ENCODE data around the gene C11orf68. TPM values are rescaled to one million over a fixed set of nuclear protein-coding genes. Genes with fewer than 3 reads are reported as not detected.
A peak's percentile ranks its signal among the peaks of the same experiment; 100 is the strongest.

Gene C11orf68
- total RNA-seq, 4 donors from 2014 or later = 11.5 to 53.0 (median 29.7) TPM

DNA sequence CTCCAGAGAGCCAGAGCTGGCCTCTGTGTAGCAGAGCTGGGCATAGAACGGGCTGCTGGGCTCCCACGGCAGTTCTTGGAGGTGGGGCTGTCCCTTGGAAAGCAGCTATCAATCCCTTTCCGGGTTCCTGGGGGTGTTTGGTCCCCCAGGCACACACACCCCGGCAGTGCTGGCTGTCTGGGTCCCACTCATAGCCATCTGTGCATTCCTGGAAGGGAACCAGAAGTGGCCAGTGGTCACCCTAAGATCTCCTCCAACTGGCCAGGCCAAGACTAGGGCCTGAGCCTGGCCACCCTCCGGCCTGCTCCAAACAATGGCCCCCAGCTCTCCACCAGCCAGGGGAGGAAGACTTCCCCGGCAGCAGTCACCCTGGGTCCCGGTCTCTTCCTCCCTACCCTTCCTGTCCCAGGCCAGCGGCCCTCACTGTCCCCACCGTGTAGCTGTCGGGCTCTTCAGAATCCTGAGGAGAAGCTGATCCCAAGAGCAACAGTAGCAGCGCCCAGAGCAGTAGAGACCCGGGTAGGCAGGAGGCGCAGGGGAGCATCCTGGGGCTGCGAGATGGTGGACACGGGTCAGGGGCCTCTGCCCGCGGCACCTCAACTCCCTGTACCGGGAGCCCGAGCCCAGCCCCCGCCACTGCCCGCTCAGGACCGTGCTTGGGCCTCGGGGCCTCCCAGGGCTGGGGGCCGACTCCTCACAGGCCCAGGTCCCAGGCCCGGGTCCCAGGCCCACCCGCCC is 46.9 kb downstream of the C11orf68 start:
- TF ChIP-seq, protein P1, sequence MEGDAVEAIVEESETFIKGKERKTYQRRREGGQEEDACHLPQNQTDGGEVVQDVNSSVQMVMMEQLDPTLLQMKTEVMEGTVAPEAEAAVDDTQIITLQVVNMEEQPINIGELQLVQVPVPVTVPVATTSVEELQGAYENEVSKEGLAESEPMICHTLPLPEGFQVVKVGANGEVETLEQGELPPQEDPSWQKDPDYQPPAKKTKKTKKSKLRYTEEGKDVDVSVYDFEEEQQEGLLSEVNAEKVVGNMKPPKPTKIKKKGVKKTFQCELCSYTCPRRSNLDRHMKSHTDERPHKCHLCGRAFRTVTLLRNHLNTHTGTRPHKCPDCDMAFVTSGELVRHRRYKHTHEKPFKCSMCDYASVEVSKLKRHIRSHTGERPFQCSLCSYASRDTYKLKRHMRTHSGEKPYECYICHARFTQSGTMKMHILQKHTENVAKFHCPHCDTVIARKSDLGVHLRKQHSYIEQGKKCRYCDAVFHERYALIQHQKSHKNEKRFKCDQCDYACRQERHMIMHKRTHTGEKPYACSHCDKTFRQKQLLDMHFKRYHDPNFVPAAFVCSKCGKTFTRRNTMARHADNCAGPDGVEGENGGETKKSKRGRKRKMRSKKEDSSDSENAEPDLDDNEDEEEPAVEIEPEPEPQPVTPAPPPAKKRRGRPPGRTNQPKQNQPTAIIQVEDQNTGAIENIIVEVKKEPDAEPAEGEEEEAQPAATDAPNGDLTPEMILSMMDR (IDR thresholded peaks at IDR 0.05) = no peak
- TF ChIP-seq POLR2A (IDR thresholded peaks at IDR 0.05) = no peak
- Histone ChIP-seq H3K27ac (peak overlapping the region; percentile 84 to 96), H3K4me3 (peak overlapping the region; percentile 46 to 73), H3K9me3 (no peaks in the 10 kb centered on the region), H3K4me1 (peaks cover 0 to 8% of the 10 kb centered on the region in 2 donors), H3K36me3 (no peaks in the 10 kb centered on the region), H3K27me3 (no peaks in the 10 kb centered on the region)
- intact Hi-C loops (cut with DNase I; ENCODE audit: low total_unique reads) = no loop called here
- peak in 1 of 2 donors; percentile 48 for DNase-seq

DNA sequence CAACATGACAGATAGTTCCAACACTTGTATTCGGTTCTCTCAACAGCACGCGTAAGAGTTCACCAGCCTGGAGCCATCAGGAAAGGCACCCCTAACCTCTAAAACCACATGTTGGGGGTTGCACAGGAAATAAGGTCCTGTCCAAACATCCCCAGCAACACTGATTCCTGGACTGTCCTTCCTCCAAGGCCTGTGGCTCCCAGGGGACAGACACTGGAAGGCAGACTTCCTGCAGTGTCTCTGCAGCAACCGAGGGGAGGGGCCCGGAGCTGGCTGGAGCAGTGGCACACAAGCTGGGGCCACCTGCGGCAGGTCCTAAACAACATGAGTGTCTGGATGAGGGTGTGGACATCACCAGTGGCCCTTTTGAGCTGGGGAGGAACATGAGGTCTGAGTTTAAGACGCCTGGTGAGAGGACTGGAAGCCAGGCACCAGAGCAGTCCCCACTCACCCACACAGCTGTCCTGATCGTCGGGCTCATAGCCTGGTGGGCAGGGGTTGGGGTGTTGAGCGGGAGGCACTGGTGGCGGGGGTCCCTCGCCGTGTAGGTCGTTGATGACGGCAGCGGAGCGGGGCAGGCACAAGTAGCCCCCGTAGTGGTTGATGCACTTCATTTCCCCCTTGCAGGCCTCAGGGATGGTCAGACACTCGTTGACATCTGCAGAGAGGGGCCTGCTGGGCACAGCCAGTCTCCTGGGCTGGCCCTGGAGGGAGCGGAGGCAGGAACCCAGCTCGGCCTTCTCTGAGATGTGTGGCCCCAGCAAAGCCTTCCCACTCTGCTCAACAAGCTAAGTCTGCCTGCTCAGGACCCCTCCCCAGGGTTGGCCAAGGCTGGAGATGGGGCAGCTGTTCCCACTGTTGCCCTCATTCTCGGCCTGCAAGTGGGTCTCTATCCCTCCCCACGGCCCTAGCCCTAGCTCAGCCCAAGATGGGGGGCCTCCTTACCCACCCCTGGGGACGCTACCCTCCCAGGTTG is 47.9 kb downstream of the C11orf68 start:
- TF ChIP-seq, protein P1 (IDR thresholded peaks at IDR 0.05) = no peak
- TF ChIP-seq POLR2A (IDR thresholded peaks at IDR 0.05) = no peak
- DNase-seq = no peak

DNA sequence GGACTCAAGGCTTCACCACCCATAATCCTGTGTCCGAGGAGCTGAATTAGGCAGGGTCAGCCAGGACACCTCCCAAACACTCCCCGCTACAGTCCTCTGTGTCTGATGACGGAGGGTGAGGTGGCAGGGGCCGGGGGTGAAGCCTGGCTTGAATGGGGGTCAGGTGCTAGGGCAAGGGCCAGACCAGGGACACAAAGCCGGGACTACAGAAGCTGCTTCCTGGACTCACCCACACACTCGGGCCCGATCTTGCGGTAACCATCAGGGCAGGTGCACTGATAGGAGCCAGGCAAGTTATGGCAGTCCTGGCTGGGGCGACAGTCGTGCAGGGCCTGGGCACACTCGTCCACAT is 48.6 kb downstream of the C11orf68 start:
- no peaks in the 10 kb centered on the region for H3K36me3 ChIP-seq
- no peak overlapping the region for H3K4me3 ChIP-seq
- no peak for DNase-seq
- H3K9me3 ChIP-seq = no peaks in the 10 kb centered on the region
- no peak overlapping the region for H3K27ac ChIP-seq
- no peak for TF ChIP-seq POLR2A (IDR thresholded peaks at IDR 0.05)
- TF ChIP-seq, protein P1 (IDR thresholded peaks at IDR 0.05) = no peak
- H3K27me3 ChIP-seq = no peaks in the 10 kb centered on the region
- H3K4me1 ChIP-seq = peaks cover 0 to 8% of the 10 kb centered on the region in 2 donors
- intact Hi-C loops (cut with DNase I; ENCODE audit: low total_unique reads) = no loop called here

More for the DNA sequence above, 47.9 kb downstream of the C11orf68 start:
- Histone ChIP-seq H3K4me3 (no peak overlapping the region), H3K9me3 (no peaks in the 10 kb centered on the region), H3K36me3 (no peaks in the 10 kb centered on the region), H3K27ac (peak overlapping the region; percentile 84 to 96), H3K4me1 (peaks cover 0 to 8% of the 10 kb centered on the region in 2 donors), H3K27me3 (no peaks in the 10 kb centered on the region)
- intact Hi-C loops (cut with DNase I; ENCODE audit: low total_unique reads) = no loop called here

DNA sequence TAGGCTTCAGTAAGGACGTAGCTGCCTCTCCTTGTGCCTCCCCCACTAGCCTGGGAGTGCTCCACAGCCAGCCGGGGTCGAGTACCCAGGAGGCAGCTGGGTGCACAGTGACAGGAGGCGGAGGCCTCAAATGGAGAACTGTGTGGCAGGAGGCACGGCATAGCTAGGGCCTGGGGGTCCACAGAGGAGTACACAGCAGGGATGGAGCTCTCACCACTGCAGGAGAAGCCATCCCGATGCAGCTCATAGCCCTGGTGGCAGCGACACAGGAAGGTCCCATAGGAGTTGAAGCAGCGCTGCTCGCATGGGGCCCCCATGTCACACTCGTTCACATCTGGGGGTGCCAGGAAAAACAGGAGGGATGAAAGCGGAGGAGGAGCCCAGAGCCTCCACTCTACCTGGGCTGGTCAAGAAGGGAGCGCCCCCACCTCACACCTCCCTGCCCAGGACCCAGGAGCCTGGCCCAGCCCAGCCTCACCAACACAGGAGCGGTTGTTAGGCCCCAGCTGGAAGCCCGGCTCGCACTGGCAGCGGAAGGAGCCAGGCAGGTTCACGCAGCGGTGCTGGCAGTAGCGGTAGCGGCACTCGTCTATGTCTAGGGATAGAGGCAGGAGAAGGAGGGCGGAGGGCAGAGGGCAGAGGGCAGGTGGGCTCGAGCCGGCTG is 49.1 kb downstream of the C11orf68 start:
- H3K36me3 ChIP-seq = no peaks in the 10 kb centered on the region
- no peak for DNase-seq
- H3K4me3 ChIP-seq = no peak overlapping the region
- peak overlapping the region in 1 of 2 donors; percentile 5 for H3K27ac ChIP-seq
- intact Hi-C loops (cut with DNase I; ENCODE audit: low total_unique reads) = no loop called here
- H3K27me3 ChIP-seq = no peaks in the 10 kb centered on the region
- TF ChIP-seq, protein P1 (IDR thresholded peaks at IDR 0.05) = no peak
- TF ChIP-seq POLR2A (IDR thresholded peaks at IDR 0.05) = no peak
- H3K4me1 ChIP-seq = peaks cover 0 to 8% of the 10 kb centered on the region in 2 donors
- no peaks in the 10 kb centered on the region for H3K9me3 ChIP-seq

Measured in uterus (tissue), 4 donors.